Hepatocyte (in vitro differentiated cells): Measurements from ENCODE around the gene ABR.

ENCODE experiments used
- EZH2 ChIP-seq: fragments of 200-600 bp; sonication (generic); IDR thresholded peaks from 2 replicates; pipeline ENCODE4 v1.6.1; 2016; ENCODE audit warnings: antibody characterized with exemption, mild to moderate bottlenecking, borderline replicate concordance
- EZH2phosphoT487 ChIP-seq: fragments of 200-600 bp; sonication (generic); IDR thresholded peaks from one replicate; pipeline ENCODE4 v1.6.1; 2018; ENCODE audit warnings: antibody characterized with exemption, mild to moderate bottlenecking, low read depth, moderate library complexity; ENCODE audit not compliant: unreplicated experiment, severe bottlenecking
- TF ChIP-seq, protein P1 (sequence below): fragments of 200-600 bp; sonication (generic); IDR thresholded peaks from 2 replicates; pipeline ENCODE4 v1.5.1; 2016; ENCODE audit warnings: antibody characterized with exemption, mild to moderate bottlenecking; ENCODE audit not compliant: poor library complexity

DNA sequence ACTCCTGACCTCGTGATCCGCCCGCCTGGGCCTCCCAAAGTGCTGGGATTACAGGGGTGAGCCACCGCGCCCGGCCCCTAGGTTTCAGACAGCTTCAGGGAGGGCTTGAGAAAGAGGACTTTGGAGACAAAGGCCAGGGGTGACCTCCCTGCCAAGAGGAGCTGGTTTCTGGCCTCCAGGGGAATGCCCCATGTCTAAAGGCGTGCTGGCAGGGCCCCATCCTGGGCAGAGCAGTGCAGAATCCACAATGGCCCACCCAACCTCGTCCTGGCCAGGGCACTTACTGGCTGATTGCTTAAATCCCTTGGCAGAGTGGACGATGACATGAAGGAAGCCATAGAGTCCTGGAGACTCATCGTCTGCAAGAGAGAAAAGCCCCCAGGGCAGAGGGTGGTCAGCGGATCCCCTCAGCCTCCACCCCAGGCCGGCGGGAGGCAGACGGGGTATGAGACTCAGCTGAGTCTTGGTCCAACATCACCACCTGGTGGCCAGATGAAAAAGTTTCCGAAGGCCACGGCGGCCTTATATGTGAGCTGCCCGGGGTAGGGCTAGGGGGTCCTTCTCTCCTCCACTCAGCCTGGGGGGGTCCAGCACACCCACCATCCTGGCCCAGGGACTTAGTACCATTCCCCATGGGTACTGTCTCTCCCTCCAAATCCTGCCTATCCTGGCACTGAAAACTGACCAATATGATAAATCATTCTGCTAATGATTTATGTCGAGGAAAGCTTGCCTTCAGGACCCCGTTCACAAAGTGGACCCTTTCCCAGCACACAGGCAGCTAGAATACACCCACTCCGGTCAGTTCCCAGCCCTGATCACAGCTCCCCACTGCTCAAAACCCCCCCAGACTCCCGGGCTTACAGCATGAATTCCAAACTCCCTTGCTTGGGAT lies 123.8 kb downstream of the ABR start:
- TF ChIP-seq, protein P1, sequence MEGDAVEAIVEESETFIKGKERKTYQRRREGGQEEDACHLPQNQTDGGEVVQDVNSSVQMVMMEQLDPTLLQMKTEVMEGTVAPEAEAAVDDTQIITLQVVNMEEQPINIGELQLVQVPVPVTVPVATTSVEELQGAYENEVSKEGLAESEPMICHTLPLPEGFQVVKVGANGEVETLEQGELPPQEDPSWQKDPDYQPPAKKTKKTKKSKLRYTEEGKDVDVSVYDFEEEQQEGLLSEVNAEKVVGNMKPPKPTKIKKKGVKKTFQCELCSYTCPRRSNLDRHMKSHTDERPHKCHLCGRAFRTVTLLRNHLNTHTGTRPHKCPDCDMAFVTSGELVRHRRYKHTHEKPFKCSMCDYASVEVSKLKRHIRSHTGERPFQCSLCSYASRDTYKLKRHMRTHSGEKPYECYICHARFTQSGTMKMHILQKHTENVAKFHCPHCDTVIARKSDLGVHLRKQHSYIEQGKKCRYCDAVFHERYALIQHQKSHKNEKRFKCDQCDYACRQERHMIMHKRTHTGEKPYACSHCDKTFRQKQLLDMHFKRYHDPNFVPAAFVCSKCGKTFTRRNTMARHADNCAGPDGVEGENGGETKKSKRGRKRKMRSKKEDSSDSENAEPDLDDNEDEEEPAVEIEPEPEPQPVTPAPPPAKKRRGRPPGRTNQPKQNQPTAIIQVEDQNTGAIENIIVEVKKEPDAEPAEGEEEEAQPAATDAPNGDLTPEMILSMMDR, result peak; percentile 67
- TF ChIP-seq EZH2 (no peak), EZH2phosphoT487 (no peak)
